Erythroblast (primary cell): ENCODE measurements around the gene FCHO1.

ENCODE experiments used
- DNase-seq, 2 experiments: peaks; one replicate each; lab custom pipeline; 2025; lab: John Stamatoyannopoulos, UW
- GATA1 ChIP-seq: IDR thresholded peaks from 2 replicates; pipeline ENCODE4 v1.6.1; 2011; ENCODE audit warnings: low read depth, mild to moderate bottlenecking, control low read depth, low read length, moderate library complexity
- POLR2A ChIP-seq: IDR thresholded peaks from 2 replicates; pipeline ENCODE4 v1.6.1; 2011; ENCODE audit warnings: mild to moderate bottlenecking, low read length

FCHO1 gene

GRCh38 chr19:17724655-17725054 is 26.6 kb upstream of the FCHO1 start:
- TF ChIP-seq POLR2A = no peak
- no peak for TF ChIP-seq GATA1
- no peak for DNase-seq

DNA sequence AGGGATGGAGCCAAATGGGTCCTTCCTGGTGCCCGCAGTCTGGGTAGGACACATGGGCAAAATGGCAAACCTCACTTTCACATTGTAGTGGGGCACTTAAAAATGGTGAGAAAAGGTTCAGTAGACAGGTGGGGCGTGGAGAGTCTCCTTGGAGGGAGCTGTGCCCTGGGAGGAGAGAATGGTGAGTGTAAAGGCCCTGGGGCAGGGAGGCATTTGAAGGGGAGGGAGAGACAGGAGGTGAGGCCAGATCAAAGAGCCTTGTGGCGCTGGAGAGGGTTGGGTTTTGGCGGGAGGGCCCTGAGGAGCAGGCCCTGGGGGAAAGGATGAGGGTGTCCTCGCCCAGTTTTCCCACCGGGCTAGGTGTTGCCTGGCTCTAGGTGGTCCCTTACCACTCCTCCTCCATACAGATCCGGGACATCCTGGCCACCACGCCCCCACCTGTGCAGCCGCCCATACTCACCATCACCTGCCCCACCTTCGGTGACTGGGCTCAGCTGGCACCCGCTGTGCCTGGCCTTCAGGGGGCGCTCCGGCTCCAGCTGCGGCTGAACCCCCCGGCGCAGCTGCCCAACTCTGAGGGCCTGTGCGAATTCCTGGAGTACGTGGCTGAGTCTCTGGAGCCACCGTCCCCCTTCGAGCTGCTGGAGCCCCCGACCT is 25.7 kb upstream of the FCHO1 start:
- no peak for TF ChIP-seq GATA1
- no peak for TF ChIP-seq POLR2A
- DNase-seq = no peak

DNA sequence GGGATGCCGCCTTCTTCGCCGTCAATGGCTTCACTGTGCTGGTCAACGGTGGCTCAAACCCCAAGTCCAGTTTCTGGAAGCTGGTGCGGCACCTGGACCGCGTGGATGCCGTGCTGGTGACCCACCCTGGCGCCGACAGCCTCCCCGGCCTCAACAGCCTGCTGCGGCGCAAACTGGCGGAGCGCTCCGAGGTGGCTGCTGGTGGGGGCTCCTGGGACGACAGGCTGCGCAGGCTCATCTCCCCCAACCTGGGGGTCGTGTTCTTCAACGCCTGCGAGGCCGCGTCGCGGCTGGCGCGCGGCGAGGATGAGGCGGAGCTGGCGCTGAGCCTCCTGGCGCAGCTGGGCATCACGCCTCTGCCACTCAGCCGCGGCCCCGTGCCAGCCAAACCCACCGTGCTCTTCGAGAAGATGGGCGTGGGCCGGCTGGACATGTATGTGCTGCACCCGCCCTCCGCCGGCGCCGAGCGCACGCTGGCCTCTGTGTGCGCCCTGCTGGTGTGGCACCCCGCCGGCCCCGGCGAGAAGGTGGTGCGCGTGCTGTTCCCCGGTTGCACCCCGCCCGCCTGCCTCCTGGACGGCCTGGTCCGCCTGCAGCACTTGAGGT is 25.0 kb upstream of the FCHO1 start:
- DNase-seq = no peak
- TF ChIP-seq GATA1 = no peak
- TF ChIP-seq POLR2A = no peak

- TF ChIP-seq POLR2A = no peak
- no peak for TF ChIP-seq GATA1
- DNase-seq = no peak
These were observed 24.1 kb upstream of the FCHO1 start for GRCh38 chr19:17726964-17727773.

DNA sequence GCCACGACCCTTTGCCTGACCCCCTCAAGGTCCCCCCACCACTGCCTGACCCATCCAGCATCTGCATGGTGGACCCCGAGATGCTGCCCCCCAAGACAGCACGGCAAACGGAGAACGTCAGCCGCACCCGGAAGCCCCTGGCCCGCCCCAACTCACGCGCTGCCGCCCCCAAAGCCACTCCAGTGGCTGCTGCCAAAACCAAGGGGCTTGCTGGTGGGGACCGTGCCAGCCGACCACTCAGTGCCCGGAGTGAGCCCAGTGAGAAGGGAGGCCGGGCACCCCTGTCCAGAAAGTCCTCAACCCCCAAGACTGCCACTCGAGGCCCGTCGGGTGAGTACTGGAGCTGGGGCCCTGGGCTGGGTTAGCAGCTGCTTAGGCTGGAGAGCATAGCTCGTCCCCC is 23.4 kb upstream of the FCHO1 start:
- TF ChIP-seq GATA1 = no peak
- TF ChIP-seq POLR2A = no peak
- DNase-seq = no peak

GRCh38 chr19:17733127-17733526 is 18.1 kb upstream of the FCHO1 start:
- no peak for DNase-seq
- TF ChIP-seq POLR2A (no peak), GATA1 (no peak)

DNA sequence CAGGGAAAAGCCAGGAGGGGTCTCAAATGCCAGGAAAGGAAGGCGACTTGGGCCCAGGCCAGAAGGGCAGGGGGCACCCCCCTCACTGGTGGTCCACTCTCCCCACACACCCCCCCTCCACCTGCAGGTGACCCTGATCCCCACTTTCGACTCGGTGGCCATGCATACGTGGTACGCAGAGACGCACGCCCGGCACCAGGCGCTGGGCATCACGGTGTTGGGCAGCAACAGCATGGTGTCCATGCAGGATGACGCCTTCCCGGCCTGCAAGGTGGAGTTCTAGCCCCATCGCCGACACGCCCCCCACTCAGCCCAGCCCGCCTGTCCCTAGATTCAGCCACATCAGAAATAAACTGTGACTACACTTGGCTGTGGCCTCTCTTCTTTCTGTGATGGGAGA is 17.1 kb upstream of the FCHO1 start:
- no peak for DNase-seq
- TF ChIP-seq GATA1 (no peak), POLR2A (no peak)

DNA sequence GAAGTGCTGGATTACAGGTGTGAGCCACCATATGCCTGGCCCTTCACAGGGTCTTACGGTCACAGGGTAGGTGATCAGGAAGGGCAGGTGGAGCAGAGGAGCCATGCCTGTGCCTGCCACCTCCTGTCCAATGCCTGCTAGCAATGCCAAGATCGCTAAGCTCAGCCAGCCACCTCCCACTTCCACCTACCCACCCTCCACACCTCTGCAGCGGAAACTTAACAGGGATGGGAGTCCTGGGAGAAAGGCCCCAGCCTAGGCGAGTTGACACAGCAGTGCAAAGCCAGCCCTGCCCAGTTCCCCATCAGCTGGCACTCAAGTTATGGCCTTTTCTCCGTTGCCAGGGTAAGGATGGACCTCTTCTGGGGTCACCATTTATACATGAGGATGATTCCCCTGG is 15.9 kb upstream of the FCHO1 start:
- TF ChIP-seq POLR2A = no peak
- no peak for TF ChIP-seq GATA1
- no peak for DNase-seq

DNA sequence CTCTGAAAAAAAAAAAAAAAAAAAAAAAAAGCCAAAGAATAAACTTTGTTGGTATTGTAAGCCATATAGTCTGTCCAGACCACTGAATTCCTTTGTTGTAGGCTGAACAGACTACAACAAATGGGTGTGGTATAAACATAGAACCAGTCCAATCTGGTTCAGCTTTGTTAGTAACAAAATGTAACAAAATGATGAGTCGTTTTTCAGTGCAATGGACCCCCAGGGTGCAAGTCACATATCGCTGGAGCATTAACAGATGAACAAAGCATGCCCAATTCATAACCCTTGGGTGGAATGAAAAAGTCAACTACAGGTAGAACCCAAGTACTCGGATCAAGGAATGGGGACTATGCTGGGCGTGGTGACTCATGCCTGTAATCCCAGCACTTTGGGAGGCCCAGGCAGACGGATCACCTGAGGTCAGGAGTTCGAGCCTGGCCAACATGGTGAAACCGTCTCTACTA is 13.6 kb upstream of the FCHO1 start:
- no peak for TF ChIP-seq GATA1
- TF ChIP-seq POLR2A = no peak

DNA sequence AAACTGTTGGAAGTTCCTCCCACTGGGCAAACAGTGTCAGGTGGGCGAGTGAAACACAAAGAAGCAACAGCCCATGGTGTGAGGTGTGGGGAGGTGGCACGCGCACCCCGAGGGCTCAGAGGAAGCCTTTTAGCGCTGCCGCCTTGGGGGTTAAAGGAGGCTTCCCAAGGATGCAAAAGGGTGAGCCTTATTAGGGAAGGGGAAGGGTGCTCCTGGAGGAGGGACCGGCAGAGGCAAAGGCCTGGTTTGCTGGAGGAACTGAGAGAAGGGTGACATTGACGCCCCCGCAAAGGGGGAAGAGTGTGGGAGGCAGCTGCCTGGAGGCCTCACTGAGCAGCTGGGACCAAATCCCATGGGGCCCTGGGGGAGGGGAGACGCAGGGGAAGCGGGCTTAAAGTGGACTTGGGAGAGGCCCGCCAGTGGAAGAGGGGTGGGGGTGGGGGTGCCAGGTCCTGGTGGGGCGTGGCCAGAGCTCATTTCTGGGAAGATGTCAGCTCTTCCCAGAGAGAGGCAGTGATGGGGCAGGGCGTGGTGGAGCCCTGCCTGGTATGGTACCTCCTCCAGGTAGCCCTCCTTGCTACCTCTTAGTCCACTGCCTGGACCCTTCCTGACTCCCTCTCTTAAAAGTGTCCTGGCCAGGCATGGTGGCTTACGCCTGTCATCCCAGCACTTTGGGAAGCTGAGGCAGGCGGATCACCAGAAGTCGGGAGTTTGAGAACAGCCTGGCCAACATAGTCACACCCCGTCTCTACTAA is 12.0 kb upstream of the FCHO1 start:
- no peak for DNase-seq
- TF ChIP-seq GATA1 = no peak
- no peak for TF ChIP-seq POLR2A

More for the DNA sequence above, 13.6 kb upstream of the FCHO1 start:
- no peak for DNase-seq

DNA sequence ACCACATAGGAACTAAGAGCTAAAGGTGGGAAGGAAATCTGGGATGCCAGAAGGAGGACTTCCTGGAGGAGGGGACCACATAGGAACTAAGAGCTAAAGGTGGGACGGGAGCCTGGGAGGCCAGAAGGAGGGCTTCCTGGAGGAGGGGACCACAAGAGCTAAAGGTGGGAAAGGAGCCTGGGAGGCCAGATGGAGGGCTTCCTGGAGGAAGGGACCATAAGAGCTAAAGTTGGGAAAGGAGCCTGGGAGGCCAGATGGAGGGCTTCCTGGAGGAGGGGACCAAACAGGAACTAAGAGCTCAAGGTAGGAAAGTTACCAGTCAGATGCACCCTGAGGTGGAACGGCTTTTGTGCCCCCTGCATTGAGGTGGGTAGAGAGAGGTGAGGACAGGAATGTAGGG is 9.8 kb upstream of the FCHO1 start:
- DNase-seq = no peak
- TF ChIP-seq POLR2A (no peak), GATA1 (no peak)

DNA sequence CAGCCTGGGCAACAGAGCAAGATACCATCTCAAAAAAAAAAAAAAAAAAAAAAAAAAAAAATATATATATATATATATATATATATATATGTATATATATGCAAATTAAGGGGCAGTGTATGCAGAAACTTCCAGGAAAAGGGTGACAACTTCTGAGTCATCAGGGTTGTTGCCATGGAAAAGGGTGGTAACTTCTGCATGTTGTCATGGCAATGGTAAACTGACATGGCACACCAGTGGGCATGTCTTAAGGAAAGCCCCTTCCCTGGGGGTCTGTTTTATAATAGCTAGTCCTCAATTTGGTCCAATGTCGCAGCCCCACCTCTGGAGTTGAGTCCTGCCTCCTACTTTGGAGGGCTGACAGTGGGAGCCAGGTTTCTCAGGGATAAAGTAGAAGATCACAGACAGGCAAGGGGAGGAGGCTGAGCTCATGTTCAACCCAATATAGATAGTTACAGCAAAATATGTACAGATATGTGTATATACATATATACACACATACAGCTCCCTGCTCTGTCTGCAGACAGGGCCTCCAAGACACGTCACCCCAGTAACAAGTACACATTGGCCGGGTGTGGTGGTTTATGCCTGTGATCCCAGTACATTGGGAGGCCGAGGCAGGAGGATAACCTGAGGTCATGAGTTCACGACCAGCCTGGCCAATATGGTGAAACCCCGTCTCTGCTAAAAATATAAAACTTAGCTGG is 7.2 kb upstream of the FCHO1 start:
- peak in 1 of 2 experiments; percentile 48 for DNase-seq
- no peak for TF ChIP-seq GATA1
- no peak for TF ChIP-seq POLR2A
